Upper lobe of right lung (tissue), 1 donor: Measurements from ENCODE around the gene MMP24OS. TPM values are rescaled to one million over a fixed set of nuclear protein-coding genes. Genes with fewer than 3 reads are reported as not detected.
"Not testable (repeated sequence)": the region's sequence is repeated elsewhere in the genome, so short reads cannot be mapped to it uniquely, and the experiment has no call there.

Source experiments
- ATAC-seq: fragments of 200-7000 bp; cut with Tn5 transposase; one replicate; pipeline ENCODE4 v1.9.1; 2020; ENCODE audit warnings: mild to moderate bottlenecking, moderate library complexity
- DNase-seq: peaks from one replicate; pipeline ENCODE4 v3.0.0-alpha.2; 2020
- H3K27ac ChIP-seq: fragments of 200-600 bp; one replicate; pipeline ENCODE4 v1.8.0; 2022
- H3K27me3 ChIP-seq: fragments of 200-600 bp; one replicate; pipeline ENCODE4 v1.8.0; 2022; ENCODE audit warnings: mild to moderate bottlenecking
- H3K36me3 ChIP-seq: fragments of 200-600 bp; one replicate; pipeline ENCODE4 v1.8.0; 2022
- H3K4me1 ChIP-seq: fragments of 200-600 bp; one replicate; pipeline ENCODE4 v1.8.0; 2022
- H3K4me3 ChIP-seq: fragments of 200-600 bp; one replicate; pipeline ENCODE4 v1.8.0; 2022; ENCODE audit warnings: mild to moderate bottlenecking
- H3K9me3 ChIP-seq: fragments of 200-600 bp; one replicate; pipeline ENCODE4 v1.8.0; 2022
- intact Hi-C: fragments of 100-400 bp; cut with DNase I; formaldehyde crosslinking; loops from one replicate; pipeline ENCODE4 v1.11.0; 2022
- total RNA-seq: library from RNA; stranded (reverse); fragmentation: NEBNext Ultra II Directional; extraction: Animal tissue kit (Norgen Biotek cat#: 25700); gene quantifications from one replicate; pipeline ENCODE4 v1.2.1, GENCODE V29; 2021
- TF ChIP-seq, protein P1 (sequence below): fragments of 200-600 bp; IDR thresholded peaks from one replicate; pipeline ENCODE4 v1.8.0; 2022; ENCODE audit warnings: antibody characterized with exemption
- donor health status: DM: no; HTN: yes; CAD: no; lungs with severe emphysema.

Gene MMP24OS
- total RNA-seq, 1 donor from 2014 or later: 85.2 TPM

DNA sequence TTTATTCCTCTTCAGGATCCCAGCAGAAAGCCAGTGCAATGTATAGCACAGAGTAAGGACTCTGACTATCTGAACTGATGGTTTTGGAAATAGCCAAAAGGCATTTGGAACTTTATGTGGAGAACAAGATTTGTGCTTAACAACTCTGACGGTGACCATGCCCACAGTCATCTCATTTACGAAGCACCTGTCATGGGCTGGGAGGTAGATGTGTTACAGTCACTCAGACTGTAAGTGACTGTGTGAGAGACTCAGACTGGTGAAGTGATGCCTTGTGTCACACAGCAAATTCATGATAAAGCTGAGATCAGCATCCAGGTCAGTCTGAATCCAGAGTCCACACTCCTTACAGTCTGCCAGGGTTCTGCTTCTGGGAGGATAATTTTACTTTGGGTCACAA lies 38.2 kb upstream of the MMP24OS start:
- Histone ChIP-seq H3K9me3 (no peaks in the 10 kb centered on the region), H3K27me3 (no peaks in the 10 kb centered on the region), H3K27ac (no peak overlapping the region), H3K4me1 (no peaks in the 10 kb centered on the region), H3K4me3 (no peak overlapping the region), H3K36me3 (no peaks in the 10 kb centered on the region)
- TF ChIP-seq, protein P1, sequence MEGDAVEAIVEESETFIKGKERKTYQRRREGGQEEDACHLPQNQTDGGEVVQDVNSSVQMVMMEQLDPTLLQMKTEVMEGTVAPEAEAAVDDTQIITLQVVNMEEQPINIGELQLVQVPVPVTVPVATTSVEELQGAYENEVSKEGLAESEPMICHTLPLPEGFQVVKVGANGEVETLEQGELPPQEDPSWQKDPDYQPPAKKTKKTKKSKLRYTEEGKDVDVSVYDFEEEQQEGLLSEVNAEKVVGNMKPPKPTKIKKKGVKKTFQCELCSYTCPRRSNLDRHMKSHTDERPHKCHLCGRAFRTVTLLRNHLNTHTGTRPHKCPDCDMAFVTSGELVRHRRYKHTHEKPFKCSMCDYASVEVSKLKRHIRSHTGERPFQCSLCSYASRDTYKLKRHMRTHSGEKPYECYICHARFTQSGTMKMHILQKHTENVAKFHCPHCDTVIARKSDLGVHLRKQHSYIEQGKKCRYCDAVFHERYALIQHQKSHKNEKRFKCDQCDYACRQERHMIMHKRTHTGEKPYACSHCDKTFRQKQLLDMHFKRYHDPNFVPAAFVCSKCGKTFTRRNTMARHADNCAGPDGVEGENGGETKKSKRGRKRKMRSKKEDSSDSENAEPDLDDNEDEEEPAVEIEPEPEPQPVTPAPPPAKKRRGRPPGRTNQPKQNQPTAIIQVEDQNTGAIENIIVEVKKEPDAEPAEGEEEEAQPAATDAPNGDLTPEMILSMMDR: no peak
- DNase-seq (no peak), ATAC-seq (no peak)
- intact Hi-C loops: no loop called here

DNA sequence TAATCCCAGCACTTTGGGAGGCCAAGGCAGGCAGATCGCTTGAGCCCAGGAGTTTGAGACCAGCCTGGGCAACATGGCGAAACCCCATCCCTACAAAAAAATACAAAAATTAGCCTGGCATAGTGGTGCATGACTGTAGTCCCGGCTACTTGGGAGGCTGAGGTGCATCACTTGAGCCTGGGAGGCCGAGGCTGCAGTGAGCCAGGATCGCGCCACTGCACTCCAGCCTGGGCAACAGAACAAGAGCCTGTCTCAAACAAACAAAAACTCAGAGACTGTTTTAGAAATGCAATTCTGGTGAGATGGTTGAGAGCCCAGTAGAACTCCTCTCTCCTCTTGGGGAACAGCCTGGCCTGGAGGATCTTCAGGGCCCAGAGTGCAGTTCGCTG lies 37.7 kb upstream of the MMP24OS start:
- intact Hi-C loops, H3K9me3 ChIP-seq, H3K4me1 ChIP-seq, H3K4me3 ChIP-seq, DNase-seq, H3K27ac ChIP-seq, H3K27me3 ChIP-seq, ATAC-seq, H3K36me3 ChIP-seq: not testable (repeated sequence)

DNA sequence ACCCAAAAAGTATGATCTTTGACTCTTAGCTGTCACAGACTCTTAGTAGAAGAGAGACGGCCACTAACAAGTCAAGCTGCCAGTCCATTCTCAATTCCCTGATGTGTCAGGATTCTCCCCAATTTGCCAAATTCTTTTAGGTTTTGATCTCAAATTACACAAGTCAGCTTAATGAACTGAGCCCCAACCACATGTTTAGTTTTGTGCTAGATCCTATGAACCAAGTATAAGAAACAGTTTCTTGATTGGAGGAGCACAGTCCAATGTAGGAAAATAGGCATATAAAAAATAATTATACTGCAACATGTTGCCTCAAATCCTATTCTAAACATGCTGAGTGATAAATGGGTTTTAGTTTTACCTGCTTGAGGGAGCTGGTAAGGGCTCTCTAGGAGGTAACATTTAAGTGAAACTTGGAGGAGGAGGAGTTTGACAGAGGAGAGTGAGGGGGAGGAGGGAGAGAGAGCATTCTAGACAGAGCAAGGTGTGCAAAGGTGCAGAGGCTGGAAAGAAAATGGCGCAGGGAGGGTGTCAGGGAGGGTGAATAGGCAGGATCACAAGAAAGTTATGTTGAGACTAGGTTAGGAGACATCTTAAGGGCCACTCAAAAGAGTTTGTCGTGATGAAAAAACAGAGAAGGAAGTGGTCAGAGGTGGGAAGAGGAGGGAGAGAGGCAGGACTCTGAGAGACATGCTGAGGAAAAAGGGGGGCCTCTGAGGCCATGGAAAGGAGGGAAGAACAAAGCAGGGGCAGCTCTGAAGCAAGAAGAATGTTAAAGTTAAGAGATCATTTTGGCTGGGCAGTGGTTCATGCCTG lies 37.1 kb upstream of the MMP24OS start:
- Histone ChIP-seq H3K36me3 (no peaks in the 10 kb centered on the region), H3K27ac (no peak overlapping the region), H3K4me3 (no peak overlapping the region), H3K9me3 (no peaks in the 10 kb centered on the region), H3K4me1 (no peaks in the 10 kb centered on the region), H3K27me3 (no peaks in the 10 kb centered on the region)
- DNase-seq (no peak), ATAC-seq (peak; percentile 60)
- TF ChIP-seq, protein P1: no peak
- intact Hi-C loops: no loop called here

DNA sequence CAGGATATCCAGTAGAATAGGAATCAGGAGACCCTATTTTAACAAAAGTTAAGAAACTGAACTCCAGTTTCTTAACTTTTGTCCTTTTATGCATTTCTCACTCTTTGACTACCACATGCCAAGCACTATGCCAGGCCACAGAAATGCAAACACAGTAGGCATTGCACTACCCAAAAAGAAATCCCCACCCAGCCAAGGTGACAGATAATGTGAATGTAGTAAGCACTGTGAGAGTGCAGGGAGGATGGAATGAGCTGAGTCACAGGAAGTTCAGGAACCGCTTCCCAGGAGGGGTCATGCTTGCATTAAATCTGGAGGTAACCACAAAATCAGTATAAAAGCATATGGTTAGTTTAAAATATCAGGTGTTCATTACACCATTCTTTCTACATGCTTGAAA lies 34.4 kb upstream of the MMP24OS start:
- no peak for ATAC-seq
- TF ChIP-seq, protein P1: no peak
- intact Hi-C loops: no loop called here

DNA sequence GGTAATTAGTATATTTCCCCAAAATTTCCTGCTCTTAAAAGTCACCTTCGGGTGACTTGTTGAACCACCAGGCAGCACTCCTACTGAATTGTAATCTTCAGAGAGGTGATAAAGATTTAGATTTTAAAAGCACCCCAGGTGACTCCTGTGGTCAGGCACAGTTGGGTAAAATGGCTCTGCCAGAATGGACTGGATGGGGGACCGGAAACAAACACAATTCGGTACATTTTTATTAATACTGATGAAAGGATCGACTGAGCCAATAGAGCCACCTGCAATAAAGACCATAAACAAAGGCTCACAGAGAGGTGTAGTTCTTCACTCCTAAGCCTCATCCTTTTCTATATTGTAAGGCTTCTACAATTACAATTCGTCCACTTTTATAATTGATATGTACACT lies 33.9 kb upstream of the MMP24OS start:
- H3K4me3 ChIP-seq: no peak overlapping the region
- no peak for DNase-seq
- no peak for ATAC-seq
- H3K36me3 ChIP-seq: no peaks in the 10 kb centered on the region
- no peaks in the 10 kb centered on the region for H3K27me3 ChIP-seq
- intact Hi-C loops: no loop called here
- no peaks in the 10 kb centered on the region for H3K4me1 ChIP-seq
- no peak overlapping the region for H3K27ac ChIP-seq
- TF ChIP-seq, protein P1: no peak
- no peaks in the 10 kb centered on the region for H3K9me3 ChIP-seq

More for the DNA sequence above, 34.4 kb upstream of the MMP24OS start:
- DNase-seq: no peak
- no peak overlapping the region for H3K4me3 ChIP-seq
- H3K27ac ChIP-seq: no peak overlapping the region
- H3K9me3 ChIP-seq: no peaks in the 10 kb centered on the region
- H3K36me3 ChIP-seq: no peaks in the 10 kb centered on the region
- H3K4me1 ChIP-seq: no peaks in the 10 kb centered on the region
- H3K27me3 ChIP-seq: no peaks in the 10 kb centered on the region

DNA sequence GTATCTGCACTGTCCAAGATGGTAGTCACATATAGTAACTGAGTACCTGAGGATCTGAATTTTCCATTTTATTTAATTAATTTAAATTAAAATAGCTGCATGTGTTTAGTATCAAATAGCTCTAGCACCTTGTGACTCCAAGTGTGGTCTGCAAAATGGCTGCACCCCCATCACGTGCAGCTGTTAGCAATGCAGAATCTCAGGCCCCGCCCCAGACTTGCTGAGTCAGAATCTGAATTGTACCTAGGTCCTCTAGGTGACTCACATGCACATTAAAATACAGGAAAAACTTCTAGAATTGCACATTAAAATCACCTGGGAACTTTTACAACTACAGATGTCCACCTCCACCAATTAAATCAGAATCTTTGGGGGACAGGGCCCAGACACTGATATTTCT lies 33.5 kb upstream of the MMP24OS start:
- ATAC-seq: no peak
- no peak overlapping the region for H3K4me3 ChIP-seq
- H3K27ac ChIP-seq: no peak overlapping the region
- no peaks in the 10 kb centered on the region for H3K27me3 ChIP-seq
- intact Hi-C loops: no loop called here
- no peaks in the 10 kb centered on the region for H3K9me3 ChIP-seq
- DNase-seq: no peak
- TF ChIP-seq, protein P1: no peak
- H3K4me1 ChIP-seq: no peaks in the 10 kb centered on the region
- H3K36me3 ChIP-seq: no peaks in the 10 kb centered on the region
